Measurements from ENCODE around the gene CALML5. TPM values are rescaled to one million over a fixed set of nuclear protein-coding genes. Genes with fewer than 3 reads are reported as not detected.
"Not testable (repeated sequence)": the region's sequence is repeated elsewhere in the genome, so short reads cannot be mapped to it uniquely, and the experiment has no call there.

CALML5 gene
- total RNA-seq, 2 donors from 2014 or later, result 0.46 to 10.5 TPM

GRCh38 chr10:5476918-5477525 lies 22.3 kb downstream of the CALML5 start:
- intact Hi-C loops (cut with DNase I), result no loop called here
- no peak overlapping the region for H3K4me3 ChIP-seq
- H3K9me3 ChIP-seq, result no peaks in the 10 kb centered on the region

GRCh38 chr10:5475974-5476807 lies 23.2 kb downstream of the CALML5 start:
- H3K4me3 ChIP-seq; H3K27ac ChIP-seq; H3K9me3 ChIP-seq; intact Hi-C loops (cut with DNase I); H3K27me3 ChIP-seq (replicated peaks; ENCODE audit: insufficient read depth); DNase-seq (ENCODE audit: low spot score); H3K36me3 ChIP-seq; H3K4me1 ChIP-seq (replicated peaks): not testable (repeated sequence)
- 92% methylated on average over 12 of the region's 12 CpGs for WGBS

More at GRCh38 chr10:5476918-5477525, 22.3 kb downstream of the CALML5 start:
- no peak overlapping the region for H3K27ac ChIP-seq
- no peaks in the 10 kb centered on the region for H3K4me1 ChIP-seq (replicated peaks)
- TF ChIP-seq CTCF (IDR thresholded peaks at IDR 0.05), result no peak
- TF ChIP-seq POLR2A (IDR thresholded peaks at IDR 0.05), result no peak
- no peak for TF ChIP-seq POLR2AphosphoS5 (IDR thresholded peaks at IDR 0.05)
- H3K27me3 ChIP-seq (replicated peaks; ENCODE audit: insufficient read depth), result no peaks in the 10 kb centered on the region
- WGBS, result 90% methylated on average over 13 of the region's 13 CpGs
- no peaks in the 10 kb centered on the region for H3K36me3 ChIP-seq
- no peak for DNase-seq (ENCODE audit: low spot score)

- WGBS, result 95% methylated on average over 7 of the region's 8 CpGs
- H3K27me3 ChIP-seq (replicated peaks; ENCODE audit: insufficient read depth); H3K27ac ChIP-seq; intact Hi-C loops (cut with DNase I); DNase-seq (ENCODE audit: low spot score); H3K4me1 ChIP-seq (replicated peaks); H3K36me3 ChIP-seq; H3K4me3 ChIP-seq; H3K9me3 ChIP-seq: not testable (repeated sequence)
Observed at GRCh38 chr10:5475088-5475487, 24.3 kb downstream of the CALML5 start.

- 82% methylated on average over 4 of the region's 4 CpGs for WGBS
- H3K27me3 ChIP-seq (replicated peaks; ENCODE audit: insufficient read depth); H3K36me3 ChIP-seq; H3K9me3 ChIP-seq; DNase-seq (ENCODE audit: low spot score); H3K4me1 ChIP-seq (replicated peaks); H3K4me3 ChIP-seq; intact Hi-C loops (cut with DNase I); H3K27ac ChIP-seq: not testable (repeated sequence)
Observed at GRCh38 chr10:5474642-5475041, 24.7 kb downstream of the CALML5 start.

GRCh38 chr10:5470062-5470751 lies 29.2 kb downstream of the CALML5 start:
- no peak overlapping the region for H3K4me3 ChIP-seq
- H3K36me3 ChIP-seq, result no peaks in the 10 kb centered on the region
- no peak for DNase-seq (ENCODE audit: low spot score)
- 97% methylated on average over 15 of the region's 15 CpGs for WGBS
- no peak overlapping the region for H3K27ac ChIP-seq
- no peak for TF ChIP-seq POLR2A (IDR thresholded peaks at IDR 0.05)
- TF ChIP-seq CTCF (IDR thresholded peaks at IDR 0.05), result no peak
- no peak for TF ChIP-seq POLR2AphosphoS5 (IDR thresholded peaks at IDR 0.05)
- no peaks in the 10 kb centered on the region for H3K27me3 ChIP-seq (replicated peaks; ENCODE audit: insufficient read depth)
- intact Hi-C loops (cut with DNase I), result no loop called here
- H3K9me3 ChIP-seq, result no peaks in the 10 kb centered on the region
- H3K4me1 ChIP-seq (replicated peaks), result peaks cover 5% of the 10 kb centered on the region

GRCh38 chr10:5469353-5470061 lies 29.9 kb downstream of the CALML5 start:
- WGBS, result 82% methylated on average over 15 of the region's 15 CpGs
- Histone ChIP-seq H3K27me3 (replicated peaks; ENCODE audit: insufficient read depth) (no peaks in the 10 kb centered on the region), H3K27ac (no peak overlapping the region), H3K9me3 (no peaks in the 10 kb centered on the region), H3K4me3 (no peak overlapping the region), H3K36me3 (no peaks in the 10 kb centered on the region), H3K4me1 (replicated peaks) (peaks cover 5% of the 10 kb centered on the region)
- intact Hi-C loops (cut with DNase I), result no loop called here
- TF ChIP-seq POLR2AphosphoS5 (IDR thresholded peaks at IDR 0.05), result no peak
- TF ChIP-seq POLR2A (IDR thresholded peaks at IDR 0.05), result no peak
- no peak for TF ChIP-seq CTCF (IDR thresholded peaks at IDR 0.05)
- no peak for DNase-seq (ENCODE audit: low spot score)

Data from prostate gland (tissue), 2 donors.